Motor neuron (in vitro differentiated cells): Measurements from ENCODE around the gene CLMP. TPM values are rescaled to one million over a fixed set of nuclear protein-coding genes. Genes with fewer than 3 reads are reported as not detected.
A peak's percentile ranks its signal among the peaks of the same experiment; 100 is the strongest.

ENCODE experiments used
- ATAC-seq, 8 experiments: fragments of 200-7000 bp; cut with Tn5 transposase; replicated peaks in 6 of 8; 2 replicates each; pipeline ENCODE4 v1.8.0; 2021; ENCODE audit warnings: mild to moderate bottlenecking in 8 of 8, moderate library complexity in 8 of 8
- H3K27ac ChIP-seq, 2 donors: fragments of 250-450 bp; sonication (Bioruptor Pico); 2 replicates each; pipeline ENCODE4 v1.9.0; 2021; ENCODE audit warnings: antibody characterized with exemption in 2 of 2, mild to moderate bottlenecking in 2 of 2, moderate library complexity in 1 of 2
- H3K4me1 ChIP-seq, 2 donors: fragments of 250-450 bp; sonication (Bioruptor Pico); replicated peaks in 1 of 2; 2 replicates each; pipeline ENCODE4 v1.6.1; 2021; ENCODE audit warnings: antibody characterized with exemption in 2 of 2, mild to moderate bottlenecking in 2 of 2, moderate library complexity in 1 of 2
- H3K4me3 ChIP-seq, 5 donors: fragments of 250-450 bp; sonication (Bioruptor Pico); 2 replicates each; pipeline ENCODE4 v1.9.0; 2021; ENCODE audit warnings: antibody characterized with exemption in 5 of 5, mild to moderate bottlenecking in 5 of 5, moderate library complexity in 4 of 5
- WGBS, 10 experiments: fragments of 450-650 bp; shearing (Covaris generic); methylation state at CpG; one replicate each; pipeline ENCODE4 v1.0.0; 2022; 5-methylcytosine and 5-hydroxymethylcytosine counted together
- in situ Hi-C, 9 experiments: fragments of 400-800 bp; cut with MboI; loops; one replicate each; pipeline ENCODE4 v1.15.0; 2021; ENCODE audit warnings: low sequenced_read_pairs in 9 of 9, low pct_unique_long_range_greater_than_20kb in 2 of 9; ENCODE audit not compliant: unreplicated experiment in 9 of 9
- total RNA-seq, 8 experiments: library from RNA; unstranded; fragments of 300-600 nt; gene quantifications; 2 replicates each; pipeline versions ENCODE4 v1.2.3 to v1.2.4, GENCODE V29; 2022

CLMP gene
- total RNA-seq, 8 experiments from 2014 or later = 2.1 to 21.4 (median 14.1) TPM

DNA sequence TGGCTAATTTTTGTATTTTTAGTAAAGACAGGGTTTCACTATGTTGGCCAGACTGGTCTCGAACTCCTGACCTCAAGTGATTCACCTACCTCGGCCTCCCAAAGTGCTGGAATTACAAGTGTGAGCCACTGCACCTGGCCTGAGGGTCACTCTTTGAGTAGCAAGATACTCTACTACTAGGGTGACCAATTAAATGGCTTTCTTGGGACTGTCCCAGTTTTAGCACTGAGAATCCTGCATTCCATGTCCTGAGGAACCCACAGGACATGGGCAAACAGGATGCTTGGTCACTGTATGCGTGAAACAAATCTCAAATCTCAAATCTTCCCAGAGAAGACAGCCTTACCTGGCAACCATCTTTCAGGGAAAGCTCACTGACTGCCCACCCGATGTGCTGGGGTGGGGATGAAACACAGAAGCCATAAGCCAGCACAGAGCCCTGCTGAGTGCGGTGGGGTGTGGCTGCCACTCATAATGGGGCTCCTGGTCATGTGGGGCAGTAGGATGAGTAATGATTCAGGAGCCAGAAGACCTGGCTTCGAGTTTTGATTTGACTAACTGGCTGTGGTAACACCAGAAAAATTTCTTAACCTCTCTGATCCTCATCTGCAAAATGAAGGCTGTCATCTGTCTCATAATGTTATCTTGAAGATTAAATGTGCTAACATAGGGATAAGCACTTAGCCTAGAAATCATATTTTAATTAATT lies 11.5 kb downstream of the CLMP start:
- Histone ChIP-seq H3K4me3 (no peak overlapping the region), H3K4me1 (peaks cover 26 to 44% of the 10 kb centered on the region in 2 donors), H3K27ac (no peak overlapping the region)
- peak in 2 of 8 experiments; percentile 81 to 83 for ATAC-seq
- in situ Hi-C loops = no loop called here
- 0 to 100% (median 80%) methylated on average over 1 to 3 of the region's 6 CpGs; no CpG with 5 or more reads in 3 of the 10 experiments for WGBS, 10 experiments

DNA sequence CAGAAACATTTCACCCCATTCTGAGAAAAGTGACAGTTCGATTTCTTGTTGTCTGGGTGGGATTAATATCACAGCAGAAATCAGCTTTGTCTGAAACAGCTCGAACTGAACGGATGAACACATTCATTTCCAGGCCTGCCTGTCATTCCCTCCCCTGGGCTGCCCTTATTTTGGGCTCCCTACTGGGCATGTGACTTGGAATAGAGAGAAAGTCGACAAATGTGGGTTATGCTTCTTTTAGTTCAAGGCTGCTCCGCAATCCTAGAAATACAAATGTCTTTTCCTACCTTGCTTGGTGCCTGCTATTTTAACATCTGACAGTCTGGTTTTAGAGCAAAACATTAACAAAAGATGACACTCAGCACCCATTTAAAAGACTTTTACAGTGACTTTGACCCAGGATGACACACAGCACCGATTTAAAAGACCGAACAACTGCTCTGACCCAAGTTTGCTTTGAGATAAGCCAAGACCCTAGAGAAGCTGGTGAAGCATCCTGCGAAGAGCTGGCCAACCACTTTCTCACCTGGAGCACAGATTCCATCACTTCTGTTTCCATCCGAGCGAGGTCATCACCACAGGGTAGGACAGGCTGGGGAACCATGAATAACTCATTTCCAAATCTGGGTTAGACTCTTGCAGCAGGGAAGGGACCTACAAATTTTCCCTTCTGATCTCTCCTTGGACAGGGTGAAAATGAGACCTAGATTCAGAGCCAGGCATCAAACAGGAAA lies 13.1 kb downstream of the CLMP start:
- Histone ChIP-seq H3K4me1 (peaks cover 16 to 31% of the 10 kb centered on the region in 2 donors), H3K27ac (no peak overlapping the region), H3K4me3 (no peak overlapping the region)
- WGBS, 10 experiments = 60 to 100% (median 80%) methylated on average over 1 to 10 of the region's 10 CpGs
- in situ Hi-C loops = no loop called here
- ATAC-seq = no peak

DNA sequence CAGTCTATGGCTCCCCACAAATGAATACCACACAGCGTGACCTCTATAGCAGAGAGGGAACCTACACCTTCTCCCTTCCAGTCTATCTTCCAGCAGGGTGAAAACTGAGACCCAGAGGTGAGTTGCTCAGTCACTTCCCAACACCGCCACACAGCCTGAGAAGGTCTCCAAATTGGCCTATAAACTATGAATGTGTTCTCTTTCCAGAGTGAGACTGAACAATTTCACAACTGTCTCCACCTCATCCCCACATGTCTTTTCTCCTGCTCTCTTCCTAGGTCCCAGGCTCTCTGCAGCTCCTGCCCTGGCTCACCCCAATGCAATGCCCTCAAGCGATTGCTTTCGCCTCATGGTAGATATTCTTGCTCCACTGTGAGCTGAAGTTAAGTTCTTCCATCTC lies 14.0 kb downstream of the CLMP start:
- WGBS, 10 experiments = 83 to 100% (median 100%) methylated on average over 1 to 4 of the region's 4 CpGs; no CpG with 5 or more reads in 5 of the 10 experiments
- Histone ChIP-seq H3K4me1 (peaks cover 9 to 27% of the 10 kb centered on the region in 2 donors), H3K4me3 (no peak overlapping the region), H3K27ac (no peak overlapping the region)
- in situ Hi-C loops = no loop called here
- ATAC-seq = peak in 1 of 8 experiments; percentile 13

- H3K27ac ChIP-seq = no peak overlapping the region
- 84 to 100% (median 100%) methylated on average over 1 to 2 of the region's 2 CpGs; no CpG with 5 or more reads in 1 of the 10 experiments for WGBS, 10 experiments
- no peak overlapping the region for H3K4me3 ChIP-seq
- ATAC-seq = no peak
- H3K4me1 ChIP-seq = peaks cover 9 to 26% of the 10 kb centered on the region in 2 donors
- in situ Hi-C loops = no loop called here
Observed at GRCh38 chr11:123180574-123180973, 14.5 kb downstream of the CLMP start.

- Histone ChIP-seq H3K4me1 (peaks cover 13 to 24% of the 10 kb centered on the region in 2 donors), H3K27ac (no peak overlapping the region), H3K4me3 (no peak overlapping the region)
- ATAC-seq = no peak
- 60 to 100% (median 93%) methylated on average over 1 to 5 of the region's 5 CpGs; no CpG with 5 or more reads in 4 of the 10 experiments for WGBS, 10 experiments
- in situ Hi-C loops = no loop called here
Observed at GRCh38 chr11:123180166-123180565, 14.9 kb downstream of the CLMP start.

DNA sequence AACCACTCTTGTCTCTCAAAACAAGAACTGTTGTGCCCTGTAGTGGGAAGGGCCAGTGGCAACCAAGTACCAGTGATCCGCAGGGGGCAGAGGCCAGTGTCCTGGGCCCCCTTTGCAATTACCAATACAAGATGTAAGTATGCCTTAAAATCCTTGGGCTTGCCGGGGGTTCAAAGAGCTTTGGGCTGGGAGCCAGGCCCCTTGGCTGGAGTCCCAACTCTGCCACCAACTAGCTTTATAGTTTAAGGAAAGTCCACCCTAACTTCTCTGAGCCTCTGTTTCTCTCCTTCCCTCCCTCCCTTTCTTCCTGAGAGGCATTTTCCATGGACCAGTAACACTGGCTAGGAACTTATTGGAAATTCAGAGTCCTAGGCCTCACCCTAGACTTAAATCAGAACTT lies 15.5 kb downstream of the CLMP start:
- no peak for ATAC-seq
- WGBS, 10 experiments = 60 to 80% (median 73%) methylated on average over 1 of the region's 2 CpGs; no CpG with 5 or more reads in 6 of the 10 experiments
- in situ Hi-C loops = no loop called here
- Histone ChIP-seq H3K4me3 (no peak overlapping the region), H3K4me1 (peaks cover 19 to 24% of the 10 kb centered on the region in 2 donors), H3K27ac (no peak overlapping the region)

DNA sequence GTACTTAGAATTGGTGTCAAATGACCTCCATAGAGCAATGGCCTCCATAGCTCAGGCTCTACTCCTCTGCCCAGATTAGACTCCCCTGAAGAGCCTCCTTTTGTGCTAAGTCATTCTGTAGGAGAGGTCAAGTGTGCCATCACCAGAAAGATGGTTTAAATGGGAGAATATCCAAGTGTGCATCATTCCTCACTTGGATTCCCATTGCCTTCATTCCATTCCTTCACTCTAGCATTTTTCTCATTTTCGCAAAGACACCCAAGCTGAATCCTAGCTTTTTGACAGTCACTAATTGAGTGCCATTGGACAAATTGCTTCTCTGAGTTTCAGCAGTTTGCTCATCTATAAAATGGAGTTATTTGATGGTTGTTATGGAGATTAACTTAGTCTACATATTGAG lies 16.9 kb downstream of the CLMP start:
- Histone ChIP-seq H3K4me3 (no peak overlapping the region), H3K4me1 (peaks cover 23 to 26% of the 10 kb centered on the region in 2 donors), H3K27ac (no peak overlapping the region)
- in situ Hi-C loops = no loop called here
- WGBS, 10 experiments = 80 to 100% (median 100%) methylated on average over 1 of the region's 1 CpG; no CpG with 5 or more reads in 3 of the 10 experiments
- no peak for ATAC-seq

- peaks cover 18 to 26% of the 10 kb centered on the region in 2 donors for H3K4me1 ChIP-seq
- 60 to 100% (median 93%) methylated on average over 1 to 2 of the region's 2 CpGs; no CpG with 5 or more reads in 3 of the 10 experiments for WGBS, 10 experiments
- no peak overlapping the region for H3K4me3 ChIP-seq
- in situ Hi-C loops = no loop called here
- H3K27ac ChIP-seq = no peak overlapping the region
- ATAC-seq = no peak
Observed at GRCh38 chr11:123176785-123177184, 18.3 kb downstream of the CLMP start.

DNA sequence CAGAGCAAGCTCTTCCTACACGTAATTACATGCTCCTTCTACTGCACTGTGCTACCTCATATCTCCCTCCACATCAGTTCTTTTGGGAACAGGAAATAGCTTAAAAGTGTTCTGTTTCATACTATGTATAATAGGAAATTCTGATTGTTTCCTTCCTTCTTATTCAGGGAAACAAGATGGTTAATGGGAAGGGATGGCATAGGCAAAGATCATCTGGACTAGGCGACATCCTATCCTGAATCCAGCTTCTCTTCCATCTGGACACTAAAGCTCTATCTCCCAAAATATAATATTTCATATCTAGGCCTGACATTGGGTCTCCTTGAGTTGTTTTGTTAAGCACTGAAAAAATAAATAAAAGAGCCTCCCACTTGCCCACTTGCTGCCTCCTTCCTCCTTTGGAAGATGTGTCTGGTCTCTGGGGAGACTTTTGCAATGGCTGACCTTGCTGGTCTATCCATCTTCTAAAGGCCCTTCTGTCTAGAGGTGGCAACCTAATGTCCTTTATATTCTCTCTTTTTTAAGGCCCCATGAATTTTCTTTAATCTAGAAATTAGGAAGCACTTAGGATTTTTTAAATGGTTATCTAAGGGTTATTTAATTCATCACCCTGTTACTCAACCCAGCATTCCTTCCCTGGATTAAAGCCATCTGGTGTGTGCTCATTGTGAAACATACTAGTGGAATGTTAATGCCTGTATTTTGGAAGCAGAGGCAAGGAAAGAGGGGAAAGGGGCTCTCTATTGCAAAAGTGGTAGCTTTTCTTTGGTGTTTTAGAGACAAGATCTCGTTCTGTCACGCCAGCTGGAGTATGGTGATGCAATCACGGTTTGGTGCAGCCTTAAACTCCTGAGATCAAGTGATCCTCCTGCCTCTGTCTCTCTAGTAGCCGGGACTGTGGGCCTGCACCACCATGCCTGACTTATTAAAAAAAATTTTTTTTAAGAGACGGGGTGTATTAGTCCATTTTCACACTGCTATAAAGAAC lies 20.6 kb downstream of the CLMP start:
- WGBS, 10 experiments = 27 to 100% (median 63%) methylated on average over 1 to 7 of the region's 7 CpGs; no CpG with 5 or more reads in 1 of the 10 experiments
- ATAC-seq = peak; percentile 17 to 73 (median 46)
- in situ Hi-C loops = no loop called here
- Histone ChIP-seq H3K4me3 (no peak overlapping the region), H3K4me1 (peaks cover 13 to 26% of the 10 kb centered on the region in 2 donors), H3K27ac (peak overlapping the region in 1 of 2 donors; percentile 44)

- peaks cover 14 to 26% of the 10 kb centered on the region in 2 donors for H3K4me1 ChIP-seq
- no peak overlapping the region for H3K27ac ChIP-seq
- in situ Hi-C loops = no loop called here
- H3K4me3 ChIP-seq = no peak overlapping the region
- ATAC-seq = no peak
- WGBS, 10 experiments = 83 to 100% (median 90%) methylated on average over 1 to 3 of the region's 3 CpGs; no CpG with 5 or more reads in 4 of the 10 experiments
Observed at GRCh38 chr11:123173856-123174186, 21.2 kb downstream of the CLMP start.

DNA sequence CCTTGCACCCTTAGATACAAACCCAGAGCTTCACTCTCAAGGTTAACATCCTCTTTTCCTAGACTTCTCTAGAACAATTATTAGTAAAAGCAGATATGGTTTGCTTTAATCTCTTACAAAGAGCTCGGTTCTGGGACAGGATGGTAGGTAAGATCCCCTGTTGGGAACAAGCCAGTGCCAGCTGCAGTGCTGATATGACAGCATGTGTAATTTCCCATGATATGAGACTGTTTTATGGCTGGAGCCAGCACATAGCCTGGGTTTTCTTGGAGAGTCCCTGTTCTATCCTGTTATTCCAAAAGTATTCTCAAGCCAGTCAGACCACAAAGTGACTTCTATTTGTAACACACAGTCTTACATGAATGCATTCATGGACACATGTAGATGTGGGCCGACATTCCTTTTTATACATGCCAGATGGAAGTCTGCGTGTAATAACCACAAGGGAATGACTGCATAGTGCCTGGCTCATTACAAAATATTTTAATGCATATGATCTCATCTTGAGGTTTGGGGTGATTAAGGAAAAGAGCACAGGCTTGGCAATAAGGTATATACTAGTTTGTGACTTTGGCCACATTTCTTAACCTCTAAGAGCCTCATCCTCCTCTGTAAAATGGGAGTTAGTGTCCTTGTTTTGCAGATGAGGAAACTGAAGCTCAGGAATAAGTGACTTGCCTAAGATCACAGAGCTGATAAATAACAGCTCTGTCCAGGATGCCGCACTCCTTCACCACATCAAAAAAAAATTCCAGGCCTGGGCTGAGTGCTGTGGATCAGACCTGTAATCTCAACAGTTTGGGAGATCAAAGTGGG lies 21.8 kb downstream of the CLMP start:
- no peak overlapping the region for H3K4me3 ChIP-seq
- H3K27ac ChIP-seq = no peak overlapping the region
- H3K4me1 ChIP-seq = peaks cover 11 to 20% of the 10 kb centered on the region in 2 donors
- peak in 6 of 8 experiments; percentile 33 to 96 (median 84) for ATAC-seq
- WGBS, 10 experiments = 17 to 100% (median 66%) methylated on average over 1 to 4 of the region's 4 CpGs; no CpG with 5 or more reads in 2 of the 10 experiments
- in situ Hi-C loops = no loop called here

DNA sequence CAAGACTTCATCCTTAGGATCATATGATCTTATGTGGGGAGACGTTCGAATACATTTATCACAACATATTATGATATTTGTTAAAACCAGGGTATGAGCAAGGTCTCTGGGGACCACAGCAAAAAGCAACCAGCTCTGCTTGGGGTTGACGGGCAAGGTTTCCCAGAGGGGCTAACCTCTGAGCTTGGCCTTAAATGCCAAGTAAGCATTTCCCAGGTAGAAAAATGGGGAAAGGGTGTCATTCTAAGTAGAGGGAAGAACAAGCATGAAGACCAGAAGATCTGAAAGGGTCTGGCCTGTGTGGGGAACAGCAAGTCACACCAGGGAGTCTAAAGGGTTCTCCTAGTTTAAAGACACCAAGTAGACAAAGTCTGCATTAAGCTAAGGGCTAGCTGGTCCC lies 24.1 kb downstream of the CLMP start:
- WGBS, 10 experiments = 76 to 100% (median 93%) methylated on average over 1 to 3 of the region's 3 CpGs; no CpG with 5 or more reads in 4 of the 10 experiments
- peaks cover 15 to 17% of the 10 kb centered on the region in 2 donors for H3K4me1 ChIP-seq
- in situ Hi-C loops = no loop called here
- no peak for ATAC-seq
- no peak overlapping the region for H3K4me3 ChIP-seq
- no peak overlapping the region for H3K27ac ChIP-seq
